HEK293 (cell line): ENCODE measurements around the gene CNGB1.
A peak's percentile ranks its signal among the peaks of the same experiment; 100 is the strongest.
"Not testable (repeated sequence)": the region's sequence is repeated elsewhere in the genome, so short reads cannot be mapped to it uniquely, and the experiment has no call there.

Source experiments
- CTCF ChIA-PET: fragments of 350-600 bp; formaldehyde crosslinking; extraction: SDS; loops from one replicate; lab custom pipeline; 2021; ENCODE audit warnings: antibody characterized with exemption; lab: Yijun Ruan, JAX
- POLR2A ChIA-PET: fragments of 300-600 bp; formaldehyde crosslinking; extraction: SDS; loops from one replicate; lab custom pipeline; 2020; ENCODE audit warnings: antibody characterized with exemption, inconsistent platforms; lab: Yijun Ruan, JAX
- H3K27ac ChIP-seq: fragments of 200-500 bp; sonication (Bioruptor generic); 2 replicates; pipeline ENCODE4 v1.5.1; 2014; ENCODE audit warnings: low read depth, low read length, control low read depth, inconsistent platforms; ENCODE audit errors: extremely low read depth
- H3K36me3 ChIP-seq, 2 experiments: fragments of 200-500 bp in 1 of 2; sonication (Bioruptor generic) in 1 of 2; 1 replicate in 1 of 2; 2 replicates in 1 of 2; pipeline ENCODE4 v1.5.1; 2014 to 2017; ENCODE audit warnings: inconsistent platforms in 2 of 2, low read length in 2 of 2; ENCODE audit not compliant: control insufficient read depth in 2 of 2, insufficient read depth in 1 of 2
- H3K4me1 ChIP-seq: fragments of 200-500 bp; sonication (Bioruptor generic); 2 replicates; pipeline ENCODE4 v1.5.1; 2014; ENCODE audit warnings: mild to moderate bottlenecking, low read length, inconsistent platforms; ENCODE audit not compliant: control insufficient read depth, insufficient read depth
- H3K4me3 ChIP-seq: 2 replicates; pipeline ENCODE4 v1.5.1; 2011; ENCODE audit warnings: low read depth, mild to moderate bottlenecking, control low read depth, low read length, moderate library complexity
- H3K9me3 ChIP-seq: fragments of 200-500 bp; sonication (Bioruptor generic); 2 replicates; pipeline ENCODE4 v1.5.1; 2014; ENCODE audit warnings: low read depth, low read length, inconsistent platforms; ENCODE audit not compliant: control insufficient read depth, insufficient read depth
- EGR2 ChIP-seq: fragments of 450-650 bp; formaldehyde crosslinking; IDR thresholded peaks from 2 replicates; pipeline ENCODE4 v1.5.1; 2016; ENCODE audit warnings: low read depth, missing biosample characterization, missing genetic modification characterization
- GLIS1 ChIP-seq: fragments of 450-650 bp; formaldehyde crosslinking; IDR thresholded peaks from 2 replicates; pipeline ENCODE4 v1.5.1; 2016; ENCODE audit warnings: missing biosample characterization, missing genetic modification characterization
- KLF1 ChIP-seq: fragments of 450-650 bp; formaldehyde crosslinking; IDR thresholded peaks from 2 replicates; pipeline ENCODE4 v1.5.1; 2016; ENCODE audit warnings: missing biosample characterization, missing genetic modification characterization
- PRDM10 ChIP-seq: fragments of 450-650 bp; formaldehyde crosslinking; IDR thresholded peaks from 2 replicates; pipeline ENCODE4 v1.5.1; 2016; ENCODE audit warnings: missing biosample characterization, missing genetic modification characterization
- SCRT1 ChIP-seq: fragments of 450-650 bp; formaldehyde crosslinking; IDR thresholded peaks from 2 replicates; pipeline ENCODE4 v1.5.1; 2016; ENCODE audit warnings: missing biosample characterization, missing genetic modification characterization, borderline replicate concordance
- SP3 ChIP-seq: fragments of 450-650 bp; formaldehyde crosslinking; IDR thresholded peaks from 2 replicates; pipeline ENCODE4 v1.5.1; 2016; ENCODE audit warnings: missing biosample characterization, missing genetic modification characterization
- SP7 ChIP-seq: fragments of 450-650 bp; formaldehyde crosslinking; IDR thresholded peaks from 2 replicates; pipeline ENCODE4 v1.5.1; 2016; ENCODE audit warnings: missing biosample characterization, missing genetic modification characterization
- TRIM28 ChIP-seq: IDR thresholded peaks from 2 replicates; pipeline ENCODE4 v1.6.1; 2011; ENCODE audit warnings: low read length, control low read depth, borderline replicate concordance
- ZBTB10 ChIP-seq: fragments of 450-650 bp; formaldehyde crosslinking; IDR thresholded peaks from 2 replicates; pipeline ENCODE4 v1.5.1; 2016; ENCODE audit warnings: missing biosample characterization, missing genetic modification characterization
- ZBTB17 ChIP-seq: fragments of 450-650 bp; formaldehyde crosslinking; IDR thresholded peaks from 2 replicates; pipeline ENCODE4 v1.5.1; 2016; ENCODE audit warnings: missing biosample characterization, missing genetic modification characterization
- ZBTB8A ChIP-seq: fragments of 450-650 bp; formaldehyde crosslinking; IDR thresholded peaks from 2 replicates; pipeline ENCODE4 v1.5.1; 2016; ENCODE audit warnings: missing biosample characterization, missing genetic modification characterization
- ZNF157 ChIP-seq: fragments of 450-650 bp; formaldehyde crosslinking; IDR thresholded peaks from 2 replicates; pipeline ENCODE4 v1.5.1; 2016; ENCODE audit warnings: missing biosample characterization, missing genetic modification characterization
- ZNF169 ChIP-seq: fragments of 450-650 bp; formaldehyde crosslinking; IDR thresholded peaks from 2 replicates; pipeline ENCODE4 v1.5.1; 2016; ENCODE audit warnings: missing biosample characterization, missing genetic modification characterization
- ZNF184 ChIP-seq: fragments of 450-650 bp; IDR thresholded peaks from 2 replicates; pipeline ENCODE4 v1.5.1; 2018; ENCODE audit warnings: missing biosample characterization, mild to moderate bottlenecking, missing genetic modification characterization
- ZNF26 ChIP-seq: fragments of 450-650 bp; formaldehyde crosslinking; IDR thresholded peaks from 2 replicates; pipeline ENCODE4 v1.5.1; 2016; ENCODE audit warnings: missing biosample characterization, missing genetic modification characterization
- ZNF302 ChIP-seq: fragments of 450-650 bp; formaldehyde crosslinking; IDR thresholded peaks from 2 replicates; pipeline ENCODE4 v1.5.1; 2016; ENCODE audit warnings: missing biosample characterization, missing genetic modification characterization, low read depth
- ZNF335 ChIP-seq: fragments of 450-650 bp; formaldehyde crosslinking; conservative IDR thresholded peaks from 2 replicates; pipeline ENCODE4 v1.5.1; 2016; ENCODE audit warnings: missing biosample characterization, missing genetic modification characterization
- ZNF37A ChIP-seq: fragments of 450-650 bp; IDR thresholded peaks from 2 replicates; pipeline ENCODE4 v1.5.1; 2018; ENCODE audit warnings: missing biosample characterization, missing genetic modification characterization
- ZNF416 ChIP-seq: fragments of 450-650 bp; formaldehyde crosslinking; IDR thresholded peaks from 2 replicates; pipeline ENCODE4 v1.5.1; 2016; ENCODE audit warnings: missing biosample characterization, missing genetic modification characterization
- ZNF473 ChIP-seq: fragments of 450-650 bp; formaldehyde crosslinking; IDR thresholded peaks from 2 replicates; pipeline ENCODE4 v1.5.1; 2017; ENCODE audit warnings: missing biosample characterization, missing genetic modification characterization
- ZNF48 ChIP-seq: fragments of 450-650 bp; formaldehyde crosslinking; IDR thresholded peaks from 2 replicates; pipeline ENCODE4 v1.5.1; 2016; ENCODE audit warnings: missing biosample characterization, missing genetic modification characterization
- ZNF561 ChIP-seq: fragments of 450-650 bp; IDR thresholded peaks from 2 replicates; pipeline ENCODE4 v1.5.1; 2018; ENCODE audit warnings: missing biosample characterization, missing genetic modification characterization, borderline replicate concordance
- ZNF701 ChIP-seq: fragments of 450-650 bp; formaldehyde crosslinking; IDR thresholded peaks from 2 replicates; pipeline ENCODE4 v1.5.1; 2016; ENCODE audit warnings: missing biosample characterization, missing genetic modification characterization
- ZNF785 ChIP-seq: fragments of 450-650 bp; formaldehyde crosslinking; IDR thresholded peaks from 2 replicates; pipeline ENCODE4 v1.5.1; 2016; ENCODE audit warnings: missing biosample characterization, missing genetic modification characterization

Gene CNGB1

GRCh38 chr16:57848181-57848580 is 122.7 kb downstream of the CNGB1 start:
- TF ChIP-seq ZNF169 (tag by site-specific recombination) = no peak
- TF ChIP-seq ZBTB8A (tag by site-specific recombination) = no peak
- no peak for TF ChIP-seq ZNF302 (tag by site-specific recombination)
- no peak for TF ChIP-seq GLIS1
- TF ChIP-seq ZNF157 (tag by site-specific recombination) = no peak
- no peak for TF ChIP-seq ZNF184 (tag by site-specific recombination)
- TF ChIP-seq ZNF473 (tag by site-specific recombination) = no peak
- no peak for TF ChIP-seq ZNF37A (tag by site-specific recombination)
- TF ChIP-seq, all 188 proteins: peak for 0
- CTCF ChIA-PET = interaction anchor here (1.7 kb wide), 1 partner anchor 11 kb away, joined by 8 read pairs; no protein-coding TSS in a partner anchor
- Histone ChIP-seq H3K4me3 (no peak overlapping the region), H3K27ac (no peak overlapping the region), H3K4me1 (0 out of 2 replicates have a peak, but pooled peaks cover 3% of the 10 kb centered on the region), H3K9me3 (no peaks in the 10 kb centered on the region), H3K36me3 (no peaks in the 10 kb centered on the region)
- POLR2A ChIA-PET = no interaction called here

GRCh38 chr16:57846931-57847330 is 124.0 kb downstream of the CNGB1 start:
- CTCF ChIA-PET, POLR2A ChIA-PET, H3K27ac ChIP-seq, H3K36me3 ChIP-seq, H3K9me3 ChIP-seq, H3K4me1 ChIP-seq, H3K4me3 ChIP-seq: not testable (repeated sequence)

GRCh38 chr16:57846078-57846697 is 124.7 kb downstream of the CNGB1 start:
- POLR2A ChIA-PET = no interaction called here
- 0 out of 2 replicates have a peak, but pooled peaks cover 3% of the 10 kb centered on the region for H3K4me1 ChIP-seq
- no peak overlapping the region for H3K27ac ChIP-seq

GRCh38 chr16:57845115-57845514 is 125.8 kb downstream of the CNGB1 start:
- H3K36me3 ChIP-seq = no peaks in the 10 kb centered on the region
- CTCF ChIA-PET = interaction anchor here (0.9 kb wide), 1 partner anchor 17 kb away, joined by 3 read pairs; no protein-coding TSS in a partner anchor
- H3K27ac ChIP-seq = no peak overlapping the region
- H3K4me3 ChIP-seq = no peak overlapping the region
- POLR2A ChIA-PET = no interaction called here
- 0 out of 2 replicates have a peak, but pooled peaks cover 3% of the 10 kb centered on the region for H3K4me1 ChIP-seq
- no peaks in the 10 kb centered on the region for H3K9me3 ChIP-seq
- TF ChIP-seq PRDM10 = no peak
- TF ChIP-seq ZBTB10 = no peak
- no peak for TF ChIP-seq TRIM28
- no peak for TF ChIP-seq SP7 (tag by site-specific recombination)
- no peak for TF ChIP-seq SCRT1 (tag by site-specific recombination)
- no peak for TF ChIP-seq ZNF701 (tag by site-specific recombination)

More at GRCh38 chr16:57846078-57846697, 124.7 kb downstream of the CNGB1 start:
- CTCF ChIA-PET = interaction anchor here (0.6 kb wide), 1 partner anchor 17 kb away, joined by 3 read pairs; no protein-coding TSS in a partner anchor
- TF ChIP-seq ZNF335 (tag by site-specific recombination) = peak; percentile 85
- peak; percentile 92 for TF ChIP-seq KLF1 (tag by site-specific recombination)
- TF ChIP-seq ZNF26 (tag by site-specific recombination) = no peak
- peak; percentile 28; the same call in 1 of the 2 replicates for TF ChIP-seq GLIS1
- TF ChIP-seq ZNF416 (tag by site-specific recombination) = no peak
- TF ChIP-seq SP3 (tag by site-specific recombination) = peak; percentile 37; the same call in 1 of the 2 replicates
- peak; percentile 30; the same call in 1 of the 2 replicates for TF ChIP-seq ZBTB17 (tag by site-specific recombination)
- no peak for TF ChIP-seq ZNF37A (tag by site-specific recombination)
- no peak for TF ChIP-seq ZNF785 (tag by site-specific recombination)
- TF ChIP-seq ZNF48 = no peak
- TF ChIP-seq EGR2 = no peak
- no peak for TF ChIP-seq ZNF561 (tag by site-specific recombination)
- Histone ChIP-seq H3K9me3 (no peaks in the 10 kb centered on the region), H3K36me3 (no peaks in the 10 kb centered on the region), H3K4me3 (no peak overlapping the region)
